OCI-LY3 (cell line): ENCODE data around the gene SPAG5.

Experiments used
- EZH2phosphoT487 ChIP-seq: fragments of 200-600 bp; shearing (Covaris generic); IDR thresholded peaks from 2 replicates; pipeline ENCODE4 v1.6.1; 2018; ENCODE audit warnings: antibody characterized with exemption, mixed run types, low read depth
- TF ChIP-seq, protein P1 (sequence below): fragments of 200-600, 300-600 bp; sonication (generic); IDR thresholded peaks from 2 replicates; pipeline ENCODE4 v1.5.1; 2014; ENCODE audit warnings: antibody characterized with exemption, low read length, low read depth

DNA sequence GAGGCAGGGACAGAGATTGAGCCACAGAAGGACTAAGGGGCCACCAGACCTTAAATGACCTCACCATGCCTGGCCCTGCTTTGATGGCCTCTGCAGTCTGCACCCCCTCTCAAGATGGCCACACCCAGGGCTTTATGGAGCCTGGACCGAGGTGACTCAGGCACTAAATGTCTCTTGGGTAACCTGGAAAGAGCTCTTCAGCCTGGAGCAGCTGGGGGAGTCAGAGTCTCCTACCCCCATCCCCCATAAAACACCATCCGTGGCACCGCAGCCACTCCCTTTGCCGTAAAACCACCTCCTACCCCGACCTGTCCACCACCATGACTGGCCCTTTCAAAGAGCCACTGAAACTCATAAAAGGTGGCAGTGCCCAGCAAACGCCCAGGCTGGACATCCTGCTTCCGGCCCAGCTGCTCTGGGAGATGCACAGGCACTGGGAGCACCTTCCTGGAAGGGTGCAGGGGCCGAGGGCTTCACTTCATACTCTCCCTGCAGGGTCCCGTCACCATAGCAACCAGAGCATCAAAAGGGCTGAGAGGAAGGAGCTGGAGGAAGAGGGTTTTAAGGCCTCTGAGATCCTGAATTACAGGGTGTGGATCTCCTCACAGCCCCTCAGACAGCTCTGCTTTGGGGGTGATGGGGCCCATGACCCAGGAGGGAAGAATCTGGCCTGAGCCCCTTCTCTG is 70.4 kb downstream of the SPAG5 start:
- TF ChIP-seq, protein P1, sequence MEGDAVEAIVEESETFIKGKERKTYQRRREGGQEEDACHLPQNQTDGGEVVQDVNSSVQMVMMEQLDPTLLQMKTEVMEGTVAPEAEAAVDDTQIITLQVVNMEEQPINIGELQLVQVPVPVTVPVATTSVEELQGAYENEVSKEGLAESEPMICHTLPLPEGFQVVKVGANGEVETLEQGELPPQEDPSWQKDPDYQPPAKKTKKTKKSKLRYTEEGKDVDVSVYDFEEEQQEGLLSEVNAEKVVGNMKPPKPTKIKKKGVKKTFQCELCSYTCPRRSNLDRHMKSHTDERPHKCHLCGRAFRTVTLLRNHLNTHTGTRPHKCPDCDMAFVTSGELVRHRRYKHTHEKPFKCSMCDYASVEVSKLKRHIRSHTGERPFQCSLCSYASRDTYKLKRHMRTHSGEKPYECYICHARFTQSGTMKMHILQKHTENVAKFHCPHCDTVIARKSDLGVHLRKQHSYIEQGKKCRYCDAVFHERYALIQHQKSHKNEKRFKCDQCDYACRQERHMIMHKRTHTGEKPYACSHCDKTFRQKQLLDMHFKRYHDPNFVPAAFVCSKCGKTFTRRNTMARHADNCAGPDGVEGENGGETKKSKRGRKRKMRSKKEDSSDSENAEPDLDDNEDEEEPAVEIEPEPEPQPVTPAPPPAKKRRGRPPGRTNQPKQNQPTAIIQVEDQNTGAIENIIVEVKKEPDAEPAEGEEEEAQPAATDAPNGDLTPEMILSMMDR: no peak
- TF ChIP-seq EZH2phosphoT487: no peak
